Activated CD8-positive, alpha-beta memory T cell treated with anti-CD3 and anti-CD28 coated beads, Interleukin-2, amount 10 ng/mL, durations not matched to agents 7 days and 5 days (primary cell): Measurements from ENCODE around the gene SYT6. TPM values are rescaled to one million over a fixed set of nuclear protein-coding genes. Genes with fewer than 3 reads are reported as not detected.
"Not testable (repeated sequence)": the region's sequence is repeated elsewhere in the genome, so short reads cannot be mapped to it uniquely, and the experiment has no call there.

Experiments
- ATAC-seq: fragments of 150-1000 bp; cut with Tn5 transposase; one replicate; pipeline ENCODE4 v1.10.0; 2021; ENCODE audit warnings: moderate library complexity
- CTCF ChIA-PET: fragments of 350-600 bp; sonication (Branson Sonifier 250); formaldehyde crosslinking; loops from one replicate; lab custom pipeline; 2021; ENCODE audit warnings: antibody characterized with exemption; lab: Charles Lee
- DNase-seq: peaks from one replicate; pipeline ENCODE4 v3.0.0-alpha.2; 2020
- H3K27ac Mint-ChIP-seq: one replicate; pipeline ENCODE4 v1.8.0; 2021; ENCODE audit warnings: mild to moderate bottlenecking, mixed read lengths
- H3K27me3 Mint-ChIP-seq: one replicate; pipeline ENCODE4 v1.8.0; 2021; ENCODE audit warnings: mixed read lengths
- H3K36me3 Mint-ChIP-seq: one replicate; pipeline ENCODE4 v1.8.0; 2021; ENCODE audit warnings: mild to moderate bottlenecking, mixed read lengths
- H3K4me1 Mint-ChIP-seq: one replicate; pipeline ENCODE4 v1.8.0; 2021; ENCODE audit warnings: mixed read lengths
- H3K4me3 Mint-ChIP-seq: one replicate; pipeline ENCODE4 v1.8.0; 2021; ENCODE audit warnings: mild to moderate bottlenecking, moderate library complexity, mixed read lengths
- H3K9me3 Mint-ChIP-seq: one replicate; pipeline ENCODE4 v1.8.0; 2022; ENCODE audit warnings: low read depth, mixed read lengths
- total RNA-seq, 2 experiments: library from RNA; stranded (reverse); gene quantifications; one replicate each; pipeline ENCODE4 v1.2.3, GENCODE V29; 2021

SYT6 gene
- total RNA-seq, 2 experiments from 2014 or later = not detected

DNA sequence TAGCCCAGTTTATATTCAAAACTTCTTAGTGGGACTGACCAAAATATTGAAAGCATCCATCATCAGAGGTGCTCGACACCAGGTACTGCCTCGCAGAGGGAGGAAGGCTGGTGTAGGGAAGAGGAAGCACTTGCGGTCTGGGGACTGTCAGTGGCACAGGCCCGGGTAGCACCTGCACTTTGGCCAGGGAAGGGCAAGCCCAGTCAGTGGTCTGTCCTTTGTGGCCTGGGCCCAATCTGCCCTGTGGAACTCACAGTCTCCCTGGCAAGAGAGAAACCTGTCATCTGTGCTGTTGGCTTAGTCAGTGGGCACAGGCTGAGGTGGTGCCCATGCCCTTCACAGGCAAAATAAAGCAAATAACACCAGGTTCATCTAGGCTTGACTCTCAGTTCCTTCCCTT, 77.4 kb downstream of the SYT6 start:
- DNase-seq (no peak), ATAC-seq (no peak)
- H3K27me3 Mint-ChIP-seq = no peaks in the 10 kb centered on the region
- no peak overlapping the region for H3K27ac Mint-ChIP-seq
- CTCF ChIA-PET = interaction anchor here (1.0 to 1.4 kb wide), 2 partner anchors 21 to 265 kb away, joined by 3 read pairs; no protein-coding TSS in a partner anchor
- H3K4me3 Mint-ChIP-seq = no peak overlapping the region
- peaks cover 5% of the 10 kb centered on the region for H3K9me3 Mint-ChIP-seq
- H3K36me3 Mint-ChIP-seq = peaks cover 1% of the 10 kb centered on the region
- peaks cover 17% of the 10 kb centered on the region for H3K4me1 Mint-ChIP-seq

DNA sequence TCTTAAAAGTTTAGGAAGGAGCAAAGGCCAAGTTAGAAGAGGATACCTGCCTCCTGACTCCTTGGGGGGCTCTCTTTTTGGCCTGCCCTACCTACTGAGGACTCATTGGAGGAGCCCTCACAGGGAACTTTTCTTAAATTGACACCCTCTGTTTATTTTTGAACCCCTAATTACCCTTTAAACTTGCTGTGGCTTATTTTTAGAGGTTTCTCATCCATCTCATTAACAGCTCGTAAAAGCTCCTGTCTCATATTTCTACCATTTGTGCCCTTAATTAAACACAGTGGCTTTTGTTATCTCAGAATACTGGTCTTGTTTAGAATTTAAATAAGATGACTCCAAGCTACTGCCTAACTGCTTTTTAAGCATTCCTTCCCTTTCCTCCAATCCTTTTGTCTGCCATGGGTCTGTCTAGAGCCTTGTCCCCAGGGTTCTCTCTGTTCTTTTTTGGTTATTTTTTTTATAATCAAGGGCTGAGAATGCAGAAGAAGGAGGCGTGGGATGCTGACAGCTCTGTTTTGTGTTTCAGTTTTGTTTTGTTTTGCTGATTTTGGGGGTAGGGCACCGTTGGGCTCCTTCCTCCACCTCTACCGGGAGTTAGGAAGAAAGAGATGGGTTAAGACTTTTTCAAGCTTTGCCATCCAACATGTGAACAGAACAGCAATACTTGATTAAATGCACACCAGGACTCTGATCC, 78.0 kb downstream of the SYT6 start:
- H3K4me3 Mint-ChIP-seq = no peak overlapping the region

DNA sequence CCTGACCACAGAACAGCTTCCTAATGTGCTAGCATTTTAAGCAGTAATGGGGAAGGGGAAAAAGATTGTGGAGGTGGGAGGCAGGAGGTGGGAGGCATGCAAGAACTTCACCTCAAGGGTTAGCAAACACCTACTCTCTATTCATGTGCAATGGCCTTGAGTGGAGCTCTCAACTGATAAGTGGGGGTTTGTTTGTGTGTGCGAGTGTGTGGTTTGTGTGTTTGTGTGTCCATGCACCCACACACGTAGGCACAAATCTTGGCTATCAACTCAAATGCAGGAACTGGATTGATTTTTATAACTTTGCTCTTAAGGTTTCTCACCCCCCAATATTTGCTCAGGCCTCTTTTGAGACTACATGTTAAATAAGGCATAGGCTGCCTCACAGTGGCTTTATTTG, 78.6 kb downstream of the SYT6 start:
- DNase-seq = no peak
- no peaks in the 10 kb centered on the region for H3K27me3 Mint-ChIP-seq
- CTCF ChIA-PET = no interaction called here
- ATAC-seq = no peak
- H3K4me1 Mint-ChIP-seq = peaks cover 17% of the 10 kb centered on the region
- H3K4me3 Mint-ChIP-seq = no peak overlapping the region
- peaks cover 1% of the 10 kb centered on the region for H3K36me3 Mint-ChIP-seq
- H3K9me3 Mint-ChIP-seq = peaks cover 5% of the 10 kb centered on the region
- no peak overlapping the region for H3K27ac Mint-ChIP-seq

More for the DNA sequence above, 78.0 kb downstream of the SYT6 start:
- no peak overlapping the region for H3K27ac Mint-ChIP-seq
- CTCF ChIA-PET = interaction anchor here (1.0 kb wide), 1 partner anchor 266 kb away, joined by 3 read pairs; no protein-coding TSS in a partner anchor
- H3K27me3 Mint-ChIP-seq = no peaks in the 10 kb centered on the region
- H3K9me3 Mint-ChIP-seq = peaks cover 5% of the 10 kb centered on the region
- ATAC-seq (no peak), DNase-seq (no peak)
- H3K4me1 Mint-ChIP-seq = peaks cover 17% of the 10 kb centered on the region
- H3K36me3 Mint-ChIP-seq = peaks cover 1% of the 10 kb centered on the region

GRCh38 chr1:114072246-114072645, 81.4 kb downstream of the SYT6 start:
- peaks cover 11% of the 10 kb centered on the region for H3K4me1 Mint-ChIP-seq
- no peak overlapping the region for H3K4me3 Mint-ChIP-seq
- DNase-seq (no peak), ATAC-seq (no peak)
- CTCF ChIA-PET = no interaction called here
- peaks cover 5% of the 10 kb centered on the region for H3K9me3 Mint-ChIP-seq
- H3K27me3 Mint-ChIP-seq = no peaks in the 10 kb centered on the region
- H3K36me3 Mint-ChIP-seq = peaks cover 1% of the 10 kb centered on the region
- H3K27ac Mint-ChIP-seq = no peak overlapping the region

DNA sequence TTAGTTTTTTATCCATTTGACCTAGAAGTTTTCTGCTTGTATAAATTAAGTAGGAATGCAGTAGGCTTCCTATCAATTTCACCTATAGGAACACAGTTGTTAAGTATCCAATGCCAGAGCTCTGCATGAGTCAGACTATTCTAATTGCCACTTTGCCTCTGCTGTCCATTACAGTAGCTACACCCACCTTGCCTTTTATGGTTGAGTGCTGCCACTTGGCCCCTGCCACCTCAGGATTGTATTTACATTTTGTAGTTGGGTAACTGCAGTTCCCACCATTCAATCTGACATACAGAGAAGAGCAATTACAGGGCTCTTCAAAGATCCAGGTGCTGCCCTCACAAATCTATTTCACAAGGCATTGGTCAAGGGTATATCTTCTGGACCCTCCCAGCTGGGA, 83.9 kb downstream of the SYT6 start:
- H3K36me3 Mint-ChIP-seq, H3K27me3 Mint-ChIP-seq, H3K9me3 Mint-ChIP-seq, H3K27ac Mint-ChIP-seq, DNase-seq, H3K4me3 Mint-ChIP-seq, H3K4me1 Mint-ChIP-seq, CTCF ChIA-PET, ATAC-seq: not testable (repeated sequence)

- H3K27ac Mint-ChIP-seq, H3K4me3 Mint-ChIP-seq, CTCF ChIA-PET, H3K9me3 Mint-ChIP-seq, H3K4me1 Mint-ChIP-seq, H3K36me3 Mint-ChIP-seq, H3K27me3 Mint-ChIP-seq, ATAC-seq, DNase-seq: not testable (repeated sequence)
Measured at GRCh38 chr1:114068684-114069083, 85.0 kb downstream of the SYT6 start.

GRCh38 chr1:114065671-114066070, 88.0 kb downstream of the SYT6 start:
- DNase-seq, H3K36me3 Mint-ChIP-seq, H3K4me3 Mint-ChIP-seq, H3K9me3 Mint-ChIP-seq, H3K27me3 Mint-ChIP-seq, H3K4me1 Mint-ChIP-seq, ATAC-seq, CTCF ChIA-PET, H3K27ac Mint-ChIP-seq: not testable (repeated sequence)

DNA sequence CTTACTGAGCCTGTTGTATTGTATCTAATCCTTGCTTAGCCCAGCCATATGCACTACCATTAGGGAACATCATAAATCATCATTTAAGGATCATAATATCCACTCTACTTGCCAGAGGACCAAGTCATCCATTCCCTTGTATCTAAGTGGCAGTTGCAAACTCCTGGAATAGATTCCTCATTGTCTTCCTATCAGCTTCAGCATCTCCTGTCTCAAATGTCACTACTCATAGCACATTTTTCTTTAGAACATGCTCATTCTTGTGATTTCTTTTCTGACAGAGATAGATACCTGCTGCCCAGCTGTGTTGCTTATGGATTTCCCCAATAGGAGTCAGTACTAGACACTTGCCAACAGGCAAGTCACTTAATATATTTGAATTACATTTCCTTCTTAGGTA, 90.1 kb downstream of the SYT6 start:
- no peak for DNase-seq
- no peak for ATAC-seq
- Mint-ChIP-seq H3K27me3 (peaks cover 6% of the 10 kb centered on the region), H3K4me3 (no peak overlapping the region), H3K9me3 (peaks cover 5% of the 10 kb centered on the region), H3K27ac (no peak overlapping the region), H3K36me3 (no peaks in the 10 kb centered on the region), H3K4me1 (no peaks in the 10 kb centered on the region)
- CTCF ChIA-PET = no interaction called here

DNA sequence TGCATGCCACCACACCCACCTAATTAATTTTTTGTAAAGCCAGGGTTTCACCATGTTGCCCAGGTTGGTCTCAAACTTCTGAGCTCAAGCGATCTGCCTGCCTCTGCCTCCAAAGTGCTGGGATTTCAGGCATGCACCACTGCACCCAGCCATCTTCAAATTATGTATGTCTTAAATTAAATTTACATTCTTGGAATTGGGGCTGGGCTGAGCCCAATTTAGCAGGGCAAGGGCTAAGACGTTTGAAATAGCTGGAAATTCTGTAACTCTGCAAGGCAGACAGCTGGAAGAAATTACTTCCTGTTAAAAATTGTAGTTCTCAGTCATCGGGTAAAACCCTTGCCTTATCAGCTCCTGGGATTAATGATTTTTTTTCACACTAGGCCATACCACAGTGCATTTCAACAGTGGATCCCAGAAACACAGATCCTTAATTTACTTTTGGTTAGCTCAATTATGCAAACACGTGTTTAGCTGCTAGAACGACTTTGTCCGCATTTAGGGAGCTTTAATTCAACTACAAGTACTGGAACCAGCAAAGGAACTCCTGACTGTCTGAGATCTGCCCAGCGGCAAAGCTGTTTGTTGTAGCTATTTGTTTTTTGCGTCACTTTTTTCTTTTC, 91.1 kb downstream of the SYT6 start:
- CTCF ChIA-PET = no interaction called here
- peaks cover 6% of the 10 kb centered on the region for H3K27me3 Mint-ChIP-seq
- DNase-seq = no peak
- no peak for ATAC-seq
- no peak overlapping the region for H3K27ac Mint-ChIP-seq
- no peak overlapping the region for H3K4me3 Mint-ChIP-seq
- H3K4me1 Mint-ChIP-seq = no peaks in the 10 kb centered on the region
- peaks cover 5% of the 10 kb centered on the region for H3K9me3 Mint-ChIP-seq
- H3K36me3 Mint-ChIP-seq = no peaks in the 10 kb centered on the region

DNA sequence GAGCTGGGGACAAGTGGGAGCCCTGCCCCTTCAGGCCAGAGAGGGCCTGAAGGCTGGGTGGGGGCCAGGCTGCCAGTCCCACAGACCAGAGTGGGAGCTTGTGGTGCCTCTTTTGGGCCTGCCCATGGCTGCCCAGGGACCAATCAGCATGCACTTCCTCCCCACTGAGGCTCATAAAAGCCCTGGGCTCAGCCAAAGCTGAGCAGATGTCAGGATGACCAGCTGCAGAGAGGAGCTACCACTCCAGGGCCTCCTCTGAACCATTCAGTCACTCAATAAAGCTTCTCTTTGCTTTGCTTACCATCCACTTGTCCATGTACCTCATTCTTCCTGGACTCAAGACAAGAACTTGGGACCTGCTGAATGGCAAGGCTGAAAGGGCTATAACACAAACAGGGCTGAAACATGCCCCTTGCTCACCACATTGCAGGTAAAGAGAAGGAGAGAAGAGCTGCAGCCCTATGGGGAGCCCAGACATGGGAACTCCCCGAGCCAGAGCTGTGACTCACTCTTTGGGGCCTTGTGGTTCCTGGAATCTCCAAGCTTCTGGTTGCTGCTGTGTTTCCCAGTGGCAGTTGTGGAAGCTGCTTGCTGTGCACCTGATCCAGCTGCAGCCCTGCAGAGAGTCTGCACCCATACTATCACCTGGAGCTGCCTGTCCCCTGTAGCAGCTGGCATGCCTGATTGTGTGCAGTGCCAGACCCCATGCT, 92.4 kb downstream of the SYT6 start:
- peaks cover 5% of the 10 kb centered on the region for H3K9me3 Mint-ChIP-seq
- CTCF ChIA-PET = no interaction called here
- no peaks in the 10 kb centered on the region for H3K36me3 Mint-ChIP-seq
- ATAC-seq (no peak), DNase-seq (no peak)
- H3K4me1 Mint-ChIP-seq = no peaks in the 10 kb centered on the region
- no peak overlapping the region for H3K27ac Mint-ChIP-seq
- peaks cover 8% of the 10 kb centered on the region for H3K27me3 Mint-ChIP-seq
- H3K4me3 Mint-ChIP-seq = no peak overlapping the region

GRCh38 chr1:114058236-114058635, 95.4 kb downstream of the SYT6 start:
- DNase-seq, H3K27ac Mint-ChIP-seq, H3K36me3 Mint-ChIP-seq, H3K9me3 Mint-ChIP-seq, ATAC-seq, H3K4me1 Mint-ChIP-seq, CTCF ChIA-PET, H3K27me3 Mint-ChIP-seq, H3K4me3 Mint-ChIP-seq: not testable (repeated sequence)

GRCh38 chr1:114054148-114054547, 99.5 kb downstream of the SYT6 start:
- DNase-seq (no peak), ATAC-seq (no peak)
- Mint-ChIP-seq H3K27me3 (peaks cover 7% of the 10 kb centered on the region), H3K4me3 (no peak overlapping the region), H3K9me3 (no peaks in the 10 kb centered on the region), H3K27ac (no peak overlapping the region), H3K4me1 (no peaks in the 10 kb centered on the region), H3K36me3 (no peaks in the 10 kb centered on the region)
- CTCF ChIA-PET = no interaction called here

DNA sequence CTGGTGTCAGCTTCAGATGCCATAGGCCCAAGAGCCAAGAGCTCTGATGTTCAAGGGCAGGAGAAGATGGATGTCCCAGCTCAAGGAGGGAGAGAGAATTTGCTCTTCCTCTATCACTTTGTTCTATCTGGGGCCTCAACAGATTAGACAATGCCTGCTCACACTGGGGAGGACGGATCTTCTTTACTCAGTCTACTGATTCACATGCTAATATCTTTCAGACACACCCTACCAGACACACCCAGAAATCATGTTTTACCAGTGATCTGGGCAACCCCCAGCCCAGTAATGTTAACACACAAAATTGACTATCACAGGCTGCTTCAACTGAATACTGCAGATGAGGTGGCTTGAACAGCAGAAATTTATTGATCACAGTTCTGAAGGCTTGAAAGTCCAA, 105.4 kb downstream of the SYT6 start:
- peaks cover 5% of the 10 kb centered on the region for H3K27me3 Mint-ChIP-seq
- DNase-seq (no peak), ATAC-seq (no peak)
- no peaks in the 10 kb centered on the region for H3K36me3 Mint-ChIP-seq
- no peak overlapping the region for H3K4me3 Mint-ChIP-seq
- no peak overlapping the region for H3K27ac Mint-ChIP-seq
- CTCF ChIA-PET = no interaction called here
- no peaks in the 10 kb centered on the region for H3K4me1 Mint-ChIP-seq
- no peaks in the 10 kb centered on the region for H3K9me3 Mint-ChIP-seq

- DNase-seq = no peak
- CTCF ChIA-PET = no interaction called here
- no peak for ATAC-seq
- no peak overlapping the region for H3K27ac Mint-ChIP-seq
- H3K36me3 Mint-ChIP-seq = no peaks in the 10 kb centered on the region
- H3K4me1 Mint-ChIP-seq = peaks cover 8% of the 10 kb centered on the region
- H3K27me3 Mint-ChIP-seq = peaks cover 10% of the 10 kb centered on the region
- H3K9me3 Mint-ChIP-seq = peaks cover 2% of the 10 kb centered on the region
- no peak overlapping the region for H3K4me3 Mint-ChIP-seq
Measured at GRCh38 chr1:114043548-114043947, 110.1 kb downstream of the SYT6 start.
